Measurements from ENCODE around the gene FARP1. TPM values are rescaled to one million over a fixed set of nuclear protein-coding genes. Genes with fewer than 3 reads are reported as not detected.

Gene FARP1
- total RNA-seq, 1 donor from 2014 or later, result 110 TPM

GRCh38 chr13:98237331-98237730 lies 94.4 kb downstream of the FARP1 start:
- H3K36me3 ChIP-seq, result no peaks in the 10 kb centered on the region
- TF ChIP-seq CTCF (IDR thresholded peaks at IDR 0.05), result no peak
- H3K27me3 ChIP-seq (ENCODE audit: low read depth), result no peaks in the 10 kb centered on the region
- no peak overlapping the region for H3K27ac ChIP-seq
- no peaks in the 10 kb centered on the region for H3K9me3 ChIP-seq
- no peak for DNase-seq
- intact Hi-C loops (cut with DNase I), result no loop called here
- H3K4me1 ChIP-seq, result peaks cover 6% of the 10 kb centered on the region
- no peak for ATAC-seq
- H3K4me3 ChIP-seq, result no peak overlapping the region

- no peak overlapping the region for H3K4me3 ChIP-seq
- H3K36me3 ChIP-seq, result no peaks in the 10 kb centered on the region
- no peaks in the 10 kb centered on the region for H3K27me3 ChIP-seq (ENCODE audit: low read depth)
- DNase-seq, result no peak
- no peak overlapping the region for H3K27ac ChIP-seq
- peak in 1 of 2 donors; percentile 9 for ATAC-seq
- TF ChIP-seq CTCF (IDR thresholded peaks at IDR 0.05), result no peak
- no peaks in the 10 kb centered on the region for H3K9me3 ChIP-seq
- intact Hi-C loops (cut with DNase I), result no loop called here
- no peaks in the 10 kb centered on the region for H3K4me1 ChIP-seq
Measured at GRCh38 chr13:98239162-98240076, 96.5 kb downstream of the FARP1 start.

- ATAC-seq, result no peak
- H3K27me3 ChIP-seq (ENCODE audit: low read depth), result no peaks in the 10 kb centered on the region
- H3K36me3 ChIP-seq, result no peaks in the 10 kb centered on the region
- no peak overlapping the region for H3K27ac ChIP-seq
- H3K4me1 ChIP-seq, result no peaks in the 10 kb centered on the region
- no peak for DNase-seq
- no peak for TF ChIP-seq CTCF (IDR thresholded peaks at IDR 0.05)
- no peak overlapping the region for H3K4me3 ChIP-seq
- H3K9me3 ChIP-seq, result no peaks in the 10 kb centered on the region
- intact Hi-C loops (cut with DNase I), result no loop called here
Measured at GRCh38 chr13:98240135-98240534, 97.2 kb downstream of the FARP1 start.

GRCh38 chr13:98240974-98241373 lies 98.1 kb downstream of the FARP1 start:
- DNase-seq, result no peak
- Histone ChIP-seq H3K36me3 (no peaks in the 10 kb centered on the region), H3K27ac (no peak overlapping the region), H3K27me3 (ENCODE audit: low read depth) (no peaks in the 10 kb centered on the region), H3K9me3 (no peaks in the 10 kb centered on the region), H3K4me1 (no peaks in the 10 kb centered on the region), H3K4me3 (no peak overlapping the region)
- no peak for TF ChIP-seq CTCF (IDR thresholded peaks at IDR 0.05)
- intact Hi-C loops (cut with DNase I), result no loop called here
- peak; percentile 38 to 62 for ATAC-seq

- H3K4me3 ChIP-seq, result no peak overlapping the region
- no peaks in the 10 kb centered on the region for H3K27me3 ChIP-seq (ENCODE audit: low read depth)
- no peak for TF ChIP-seq CTCF (IDR thresholded peaks at IDR 0.05)
- ATAC-seq, result no peak
- H3K36me3 ChIP-seq, result no peaks in the 10 kb centered on the region
- intact Hi-C loops (cut with DNase I), result no loop called here
- H3K4me1 ChIP-seq, result no peaks in the 10 kb centered on the region
- H3K9me3 ChIP-seq, result no peaks in the 10 kb centered on the region
- no peak for DNase-seq
- no peak overlapping the region for H3K27ac ChIP-seq
Measured at GRCh38 chr13:98241976-98242375, 99.1 kb downstream of the FARP1 start.

Data from lower lobe of right lung (tissue), 2 donors.